ENCODE data around the gene PUSL1. TPM values are rescaled to one million over a fixed set of nuclear protein-coding genes. Genes with fewer than 3 reads are reported as not detected.

Gene PUSL1
- total and polyA plus RNA-seq, 2 of the 13 experiments (the other 11 are each of a cell fraction or from before 2014, with no cell fraction given): 8.3 to 22.2 TPM

GRCh38 chr1:1358433-1359271 is 50.3 kb downstream of the PUSL1 start, which contains the start of gene MXRA8 (continued):
- peak; percentile 80; the same call in 1 of the 2 replicates for TF ChIP-seq ZGPAT (CRISPR knock-in tag; IDR thresholded peaks at IDR 0.05)
- no peak for TF ChIP-seq ZUFSP (CRISPR knock-in tag; IDR thresholded peaks at IDR 0.05; ENCODE audit: borderline replicate concordance)
- no peak for TF ChIP-seq PCBP2 (optimal IDR thresholded peaks at IDR 0.05; ENCODE audit: low read depth, low read length, poor library complexity, severe bottlenecking)
- TF ChIP-seq ETV5 (CRISPR knock-in tag; IDR thresholded peaks at IDR 0.05; ENCODE audit: borderline replicate concordance): no peak
- TF ChIP-seq NR2F2 (IDR thresholded peaks at IDR 0.05; ENCODE audit: borderline replicate concordance, low read depth): peak; percentile 22; the same call in 1 of the 2 replicates
- TF ChIP-seq ZNF850 (CRISPR knock-in tag; conservative IDR thresholded peaks at IDR 0.05): no peak
- peak; percentile 44; the same call in 1 of the 2 replicates for TF ChIP-seq UBTF (CRISPR knock-in tag; IDR thresholded peaks at IDR 0.05)
- TF ChIP-seq ELF1 (CRISPR knock-in tag; IDR thresholded peaks at IDR 0.05): no peak; the same call in 1 of the 2 replicates
- TF ChIP-seq ZNF597 (CRISPR knock-in tag; IDR thresholded peaks at IDR 0.05): no peak
- no peak for TF ChIP-seq ZNF101 (CRISPR knock-in tag; IDR thresholded peaks at IDR 0.05; ENCODE audit: borderline replicate concordance, low read depth)
- TF ChIP-seq NFKBIZ (CRISPR knock-in tag; IDR thresholded peaks at IDR 0.05): peak; percentile 8; the same call in 1 of the 2 replicates
- TF ChIP-seq, protein P1, sequence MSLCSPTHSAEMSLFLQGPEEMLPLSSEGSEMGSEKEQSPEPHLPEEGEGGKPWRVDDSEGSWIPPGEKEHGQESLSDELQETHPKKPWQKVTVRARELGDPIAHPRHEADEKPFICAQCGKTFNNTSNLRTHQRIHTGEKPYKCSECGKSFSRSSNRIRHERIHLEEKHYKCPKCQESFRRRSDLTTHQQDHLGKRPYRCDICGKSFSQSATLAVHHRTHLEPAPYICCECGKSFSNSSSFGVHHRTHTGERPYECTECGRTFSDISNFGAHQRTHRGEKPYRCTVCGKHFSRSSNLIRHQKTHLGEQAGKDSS (CRISPR knock-in tag; IDR thresholded peaks at IDR 0.05; ENCODE audit: borderline replicate concordance, low read depth): 0 out of 2 replicates have a peak, but pooled peaks have one; percentile 28
- peak; percentile 64; the same call in 1 of the 2 replicates for TF ChIP-seq ZNF563 (CRISPR knock-in tag; IDR thresholded peaks at IDR 0.05)
- TF ChIP-seq CHD4 (IDR thresholded peaks at IDR 0.05; ENCODE audit: borderline replicate concordance, low read length): no peak
- TF ChIP-seq LRRFIP1 (CRISPR knock-in tag; conservative IDR thresholded peaks at IDR 0.05): no peak
- peak; percentile 51 for TF ChIP-seq CREB1 (IDR thresholded peaks at IDR 0.05)
- peak; percentile 88 for TF ChIP-seq CREB1 (CRISPR knock-in tag; IDR thresholded peaks at IDR 0.05)

All from HepG2 (cell line).